T-cell (primary cell): ENCODE results near the gene FHIP2A. TPM values are rescaled to one million over a fixed set of nuclear protein-coding genes. Genes with fewer than 3 reads are reported as not detected.

ENCODE experiments used
- ATAC-seq, 4 experiments: fragments of 200-7000 bp in 3 of 4; fragments of 150-1000 bp in 1 of 4; cut with Tn5 transposase; replicated peaks in 1 of 4; 1 replicate in 3 of 4; 2 replicates in 1 of 4; pipeline ENCODE4 v1.10.0; 2021; ENCODE audit warnings: moderate library complexity in 3 of 4, mild to moderate bottlenecking in 2 of 4, moderate number of reproducible peaks in 1 of 4
- CTCF ChIA-PET, 2 donors: fragments of 300-600 bp; sonication (Branson Sonifier 250); formaldehyde crosslinking; loops; one replicate each; lab custom pipeline; 2022; ENCODE audit warnings: antibody characterized with exemption in 2 of 2; lab: Charles Lee
- POLR2A ChIA-PET, 2 donors: fragments of 300-600 bp; sonication (Branson Sonifier 250); formaldehyde crosslinking; loops; one replicate each; lab custom pipeline; 2022; ENCODE audit warnings: antibody characterized with exemption in 2 of 2; lab: Charles Lee
- DNase-seq, 35 experiments: peaks; one replicate each; pipeline versions ENCODE4 v3.0.0 to v3.0.0-alpha.2; 2013 to 2023
- H3K27ac ChIP-seq: one replicate; pipeline ENCODE4 v1.5.1; 2013; ENCODE audit warnings: low read length
- H3K27me3 ChIP-seq, 2 experiments: replicated peaks in 1 of 2; 1 replicate in 1 of 2; 2 replicates in 1 of 2; pipeline versions ENCODE4 v1.6.1 to v1.7.0; 2013; ENCODE audit warnings: low read length in 1 of 2, mixed read lengths in 1 of 2; ENCODE audit not compliant: control insufficient read depth in 2 of 2, insufficient read depth in 2 of 2; ENCODE audit errors: extremely low read depth in 1 of 2
- H3K36me3 ChIP-seq, 2 donors: 1 replicate in 1 of 2; 2 replicates in 1 of 2; pipeline versions ENCODE4 v1.6.1 to v1.7.0; 2013; ENCODE audit warnings: low read length in 1 of 2; ENCODE audit not compliant: control insufficient read depth in 2 of 2, insufficient read depth in 1 of 2; ENCODE audit errors: extremely low read depth in 1 of 2
- H3K4me1 ChIP-seq, 2 experiments: 1 replicate in 1 of 2; 2 replicates in 1 of 2; pipeline versions ENCODE4 v1.6.1 to v1.7.0; 2013; ENCODE audit warnings: low read length in 2 of 2, mixed read lengths in 1 of 2; ENCODE audit not compliant: insufficient read depth in 2 of 2, control insufficient read depth in 1 of 2; ENCODE audit errors: extremely low read depth in 1 of 2
- H3K4me3 ChIP-seq, 2 donors: 1 replicate in 1 of 2; 2 replicates in 1 of 2; pipeline versions ENCODE4 v1.5.1 to v1.7.0; 2013; ENCODE audit warnings: mild to moderate bottlenecking in 2 of 2, low read length in 1 of 2, moderate library complexity in 1 of 2; ENCODE audit not compliant: control insufficient read depth in 1 of 2; ENCODE audit errors: extremely low read depth in 1 of 2
- H3K9me3 ChIP-seq: 2 replicates; pipeline ENCODE4 v1.7.0; 2013
- H3K27ac Mint-ChIP-seq, 2 donors: one replicate each; pipeline ENCODE4 v1.8.0; 2020 to 2021; ENCODE audit warnings: mild to moderate bottlenecking in 2 of 2, mixed read lengths in 2 of 2
- H3K27me3 Mint-ChIP-seq, 2 donors: one replicate each; pipeline ENCODE4 v1.8.0; 2021 to 2022; ENCODE audit warnings: mixed read lengths in 2 of 2
- H3K36me3 Mint-ChIP-seq: one replicate; pipeline ENCODE4 v1.8.0; 2021; ENCODE audit warnings: mixed read lengths
- H3K4me1 Mint-ChIP-seq, 3 donors: one replicate each; pipeline ENCODE4 v1.8.0; 2020 to 2022; ENCODE audit warnings: mixed read lengths in 3 of 3, mild to moderate bottlenecking in 1 of 3
- H3K4me3 Mint-ChIP-seq, 3 donors: one replicate each; pipeline ENCODE4 v1.8.0; 2020 to 2022; ENCODE audit warnings: mild to moderate bottlenecking in 3 of 3, mixed read lengths in 3 of 3, moderate library complexity in 3 of 3
- H3K9me3 Mint-ChIP-seq, 3 donors: one replicate each; pipeline ENCODE4 v1.8.0; 2020 to 2022; ENCODE audit warnings: mixed read lengths in 3 of 3
- WGBS: methylation state at CpG from one replicate; pipeline ENCODE4 v1.1.5; 2013; ENCODE audit warnings: missing lambda C conversion rate; ENCODE audit not compliant: insufficient coverage; 5-methylcytosine and 5-hydroxymethylcytosine counted together
- total RNA-seq, 35 experiments: library from RNA in 6 of 35; stranded (reverse) in 6 of 35; fragments of 120-200 nt in 1 of 35; gene quantifications; one replicate each; pipeline versions ENCODE4 v1.2.1 to v1.2.4 and lab custom pipeline; 2013 to 2026

Gene FHIP2A
- total RNA-seq, 5 donors from 2014 or later (not counting 1 experiment from before 2014, with no cell fraction given): 27.0 to 37.0 (median 31.9) TPM

GRCh38 chr10:114821915-114822443 is 399 bp downstream of the FHIP2A start:
- DNase-seq: peak in 11 of 35 experiments; percentile 4 to 72 (median 30)
- no peaks in the 10 kb centered on the region for H3K27me3 ChIP-seq
- WGBS: 0% methylated on average over 60 of the region's 60 CpGs
- ATAC-seq: peak; percentile 58 to 67 (median 64)
- peaks cover 13 to 16% of the 10 kb centered on the region in 2 experiments for H3K4me1 ChIP-seq
- H3K36me3 ChIP-seq: no peaks in the 10 kb centered on the region
- POLR2A ChIA-PET: interaction anchor here (0.7 to 1.0 kb wide), 2 partner anchors 277 to 351 kb away, joined by 3 read pairs; no protein-coding TSS in a partner anchor
- Mint-ChIP-seq H3K36me3 (peaks cover 8% of the 10 kb centered on the region), H3K27me3 (no peaks in the 10 kb centered on the region), H3K4me3 (peak overlapping the region; percentile 94 to 96 (median 95)), H3K9me3 (no peaks in the 10 kb centered on the region), H3K4me1 (peaks cover 36 to 51% (median 39%) of the 10 kb centered on the region in 3 donors), H3K27ac (peak overlapping the region; percentile 94 to 96)
- H3K4me3 ChIP-seq: peak overlapping the region; percentile 80 to 95
- CTCF ChIA-PET: interaction anchor here (0.6 to 2.3 kb wide), 20 partner anchors 9 to 972 kb away, joined by 3 to 18 read pairs (median 4); no protein-coding TSS in a partner anchor
- peak overlapping the region; percentile 68 for H3K27ac ChIP-seq
- H3K9me3 ChIP-seq: no peaks in the 10 kb centered on the region

DNA sequence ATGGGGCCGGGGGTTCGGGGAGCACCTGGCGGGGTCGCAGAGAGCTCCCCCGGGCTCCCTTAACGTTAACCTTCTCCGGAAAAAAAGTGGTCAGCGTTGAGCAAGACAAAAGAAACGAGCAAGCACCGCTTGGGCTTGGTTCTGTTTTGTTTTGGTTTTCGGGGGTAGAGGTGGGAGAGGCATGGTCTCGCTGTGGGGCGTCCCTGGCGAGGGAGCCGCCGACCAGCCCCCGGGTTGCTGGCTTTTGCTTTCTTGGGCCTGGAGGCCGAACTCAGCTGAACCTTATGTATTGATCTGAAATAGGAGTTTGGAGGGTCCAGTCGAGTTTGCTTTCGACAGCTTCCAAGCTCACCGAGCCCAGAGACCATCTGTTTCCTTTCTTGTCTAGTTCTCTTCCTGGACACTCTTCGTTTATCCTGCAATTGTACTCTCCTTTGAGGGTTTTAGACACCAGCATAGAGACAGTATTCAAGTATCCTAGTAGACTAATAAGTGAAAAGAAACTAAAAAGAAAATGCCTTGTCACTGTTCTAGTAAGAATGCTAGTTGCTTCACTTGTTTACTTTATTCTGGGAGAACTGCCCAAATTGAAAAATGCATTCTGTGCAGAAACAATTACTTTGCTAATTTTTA is 980 bp downstream of the FHIP2A start:
- no peaks in the 10 kb centered on the region for H3K36me3 ChIP-seq
- DNase-seq: peak in 25 of 35 experiments; percentile 1 to 46 (median 15)

DNA sequence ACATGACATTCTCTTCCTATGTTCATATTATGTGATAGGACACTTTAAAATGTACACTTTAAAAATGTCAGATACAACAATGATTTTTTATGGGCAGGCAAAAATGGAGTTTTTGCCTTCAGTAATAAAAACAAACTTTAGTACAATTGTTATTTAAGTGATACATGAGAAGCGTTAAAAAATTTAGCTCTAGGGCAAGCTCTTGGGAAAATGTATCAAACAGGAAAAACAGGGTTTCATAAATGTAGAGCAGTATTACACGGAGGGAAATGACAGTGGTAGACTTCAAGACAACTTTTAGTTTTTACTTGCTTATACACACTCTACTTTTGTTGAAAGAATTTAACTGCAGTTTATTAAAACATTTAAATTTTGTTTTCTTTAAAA is 1.5 kb downstream of the FHIP2A start:
- Mint-ChIP-seq H3K4me3 (peak overlapping the region; percentile 94 to 96 (median 95)), H3K4me1 (peaks cover 43 to 55% (median 45%) of the 10 kb centered on the region in 3 donors), H3K27me3 (no peaks in the 10 kb centered on the region), H3K9me3 (no peaks in the 10 kb centered on the region), H3K36me3 (peaks cover 12% of the 10 kb centered on the region), H3K27ac (peak overlapping the region; percentile 94 to 96)
- ATAC-seq (no peak), DNase-seq (no peak)
- Histone ChIP-seq H3K9me3 (no peaks in the 10 kb centered on the region), H3K4me3 (peak overlapping the region; percentile 80 to 95), H3K27me3 (no peaks in the 10 kb centered on the region), H3K36me3 (no peaks in the 10 kb centered on the region), H3K27ac (no peak overlapping the region), H3K4me1 (peaks cover 13 to 16% of the 10 kb centered on the region in 2 experiments)
- ChIA-PET POLR2A (interaction anchor here in 1 of 2 donors (1.0 kb wide), 1 partner anchor 279 kb away, joined by 3 read pairs; no protein-coding TSS in a partner anchor), CTCF (interaction anchor here in 1 of 2 donors (2.3 kb wide), 1 partner anchor 351 kb away, joined by 18 read pairs; no protein-coding TSS in a partner anchor)
- WGBS: no CpG with 5 or more reads among the region's 2 CpGs

More for the DNA sequence above, 980 bp downstream of the FHIP2A start:
- WGBS: 0% methylated on average over 17 of the region's 22 CpGs
- Histone ChIP-seq H3K9me3 (no peaks in the 10 kb centered on the region), H3K27me3 (no peaks in the 10 kb centered on the region), H3K27ac (peak overlapping the region; percentile 68), H3K4me1 (peaks cover 13 to 16% of the 10 kb centered on the region in 2 experiments), H3K4me3 (peak overlapping the region; percentile 80 to 95)
- Mint-ChIP-seq H3K36me3 (peaks cover 12% of the 10 kb centered on the region), H3K27ac (peak overlapping the region; percentile 94 to 96), H3K4me3 (peak overlapping the region; percentile 94 to 96 (median 95)), H3K27me3 (no peaks in the 10 kb centered on the region), H3K4me1 (peaks cover 39 to 55% (median 45%) of the 10 kb centered on the region in 3 donors), H3K9me3 (no peaks in the 10 kb centered on the region)
- peak; percentile 4 to 22 (median 16) for ATAC-seq
- CTCF ChIA-PET: interaction anchor here (0.6 to 2.3 kb wide), 13 partner anchors 10 to 374 kb away, joined by 3 to 18 read pairs (median 4); no protein-coding TSS in a partner anchor
- POLR2A ChIA-PET: interaction anchor here in 1 of 2 donors (1.0 kb wide), 1 partner anchor 278 kb away, joined by 3 read pairs; no protein-coding TSS in a partner anchor

DNA sequence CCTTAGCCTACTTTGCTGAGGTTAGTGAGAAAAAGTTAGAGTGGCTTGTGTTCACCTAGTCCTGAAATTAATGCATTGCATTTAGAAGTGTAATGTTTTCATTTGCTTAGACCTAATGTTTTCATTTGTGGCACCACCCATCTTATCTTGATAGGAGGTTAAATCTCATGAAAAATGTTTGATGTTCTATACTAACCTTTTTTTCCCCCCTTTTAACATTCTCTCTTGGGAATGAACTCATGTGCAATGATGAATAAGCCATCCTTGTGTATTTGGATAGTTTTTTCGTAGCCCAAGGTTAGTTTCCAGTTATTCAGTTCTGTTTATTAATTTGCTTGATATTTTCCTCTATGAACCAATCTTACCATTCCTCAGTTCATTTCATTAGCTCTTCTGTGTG is 2.8 kb downstream of the FHIP2A start:
- H3K4me1 ChIP-seq: peaks cover 13 to 16% of the 10 kb centered on the region in 2 experiments
- no peak overlapping the region for H3K27ac ChIP-seq
- DNase-seq: no peak
- no peaks in the 10 kb centered on the region for H3K9me3 Mint-ChIP-seq
- POLR2A ChIA-PET: no interaction called here
- H3K36me3 ChIP-seq: no peaks in the 10 kb centered on the region
- ATAC-seq: no peak
- no peaks in the 10 kb centered on the region for H3K27me3 ChIP-seq
- H3K9me3 ChIP-seq: no peaks in the 10 kb centered on the region
- no peak overlapping the region for H3K4me3 ChIP-seq
- H3K27me3 Mint-ChIP-seq: no peaks in the 10 kb centered on the region
- peaks cover 47 to 65% (median 53%) of the 10 kb centered on the region in 3 donors for H3K4me1 Mint-ChIP-seq
- H3K27ac Mint-ChIP-seq: no peak overlapping the region
- H3K36me3 Mint-ChIP-seq: peaks cover 14% of the 10 kb centered on the region
- CTCF ChIA-PET: no interaction called here
- peak overlapping the region; percentile 31 to 95 (median 40) for H3K4me3 Mint-ChIP-seq
- no CpG with 5 or more reads among the region's 1 CpG for WGBS

GRCh38 chr10:114825513-114826253 is 4.1 kb downstream of the FHIP2A start:
- H3K36me3 Mint-ChIP-seq: peaks cover 14% of the 10 kb centered on the region
- peak in 1 of 35 experiments; percentile 21 for DNase-seq
- ATAC-seq: no peak
- H3K27me3 ChIP-seq: no peaks in the 10 kb centered on the region
- no peak overlapping the region for H3K4me3 ChIP-seq
- H3K27ac Mint-ChIP-seq: peak overlapping the region in 1 of 2 donors; percentile 63
- no peak overlapping the region for H3K27ac ChIP-seq
- peaks cover 13 to 19% of the 10 kb centered on the region in 2 experiments for H3K4me1 ChIP-seq
- no peaks in the 10 kb centered on the region for H3K9me3 ChIP-seq
- no peaks in the 10 kb centered on the region for H3K27me3 Mint-ChIP-seq
- H3K4me3 Mint-ChIP-seq: peak overlapping the region in 1 of 3 donors; percentile 6
- ChIA-PET CTCF (no interaction called here), POLR2A (interaction anchor here in 1 of 2 donors (0.6 kb wide), 1 partner anchor 669 kb away, joined by 4 read pairs; no protein-coding TSS in a partner anchor)
- H3K9me3 Mint-ChIP-seq: no peaks in the 10 kb centered on the region
- WGBS: no CpG with 5 or more reads among the region's 4 CpGs
- H3K36me3 ChIP-seq: no peaks in the 10 kb centered on the region
- peaks cover 54 to 70% (median 60%) of the 10 kb centered on the region in 3 donors for H3K4me1 Mint-ChIP-seq
